ENCODE measurements around the gene ITGA8. TPM values are rescaled to one million over a fixed set of nuclear protein-coding genes. Genes with fewer than 3 reads are reported as not detected.

ITGA8 gene
- total and polyA plus RNA-seq, 2 of the 13 experiments (the other 11 are each of a cell fraction or from before 2014, with no cell fraction given): not detected

- no peak for FAIRE-seq
- POLR2A ChIA-PET: no interaction called here
- intact Hi-C loops (cut with micrococcal nuclease; ENCODE audit: unreplicated experiment) (loop anchor here (1.0 kb wide), 1 partner anchor 281 kb away; no protein-coding TSS in a partner anchor), in situ Hi-C loops (cut with HindIII; ENCODE audit: extremely low pct_ligation_motif_present, low pct_unique_long_range_greater_than_20kb) (no loop called here)
- H3K9me3 ChIP-seq (ENCODE audit: low read length): no peaks in the 10 kb centered on the region
- H3K36me3 ChIP-seq (replicated peaks in 1 of 2; ENCODE audit: control insufficient read depth in 1 of 2, insufficient read depth in 2 of 2, low read length in 2 of 2): no peaks in the 10 kb centered on the region
- no peak for DNase-seq (ENCODE audit: low spot score)
- no peak overlapping the region for H3K9ac ChIP-seq (ENCODE audit: insufficient read depth, low read depth, low read length)
- WGBS (ENCODE audit: low lambda C conversion rate): 22% methylated on average over 5 of the region's 5 CpGs
- no peak overlapping the region for H3K27ac ChIP-seq (ENCODE audit: extremely low read length, insufficient read depth, low read length)
- H3K79me2 ChIP-seq (ENCODE audit: insufficient read depth, low read length): no peaks in the 10 kb centered on the region
- H3K4me3 ChIP-seq (replicated peaks in 1 of 3; ENCODE audit: insufficient read depth in 1 of 3, low read depth in 2 of 3, low read length in 3 of 3): no peak overlapping the region
- no TSS peak for BruUV-seq (replicated peaks)
- peaks cover 0 to 22% of the 10 kb centered on the region in 2 experiments; a peak in 2 of 5 replicates for H3K27me3 ChIP-seq (ENCODE audit: control insufficient read depth in 1 of 2, insufficient read depth in 2 of 2, low read length in 2 of 2)
- H4K20me1 ChIP-seq (ENCODE audit: insufficient read depth, low read length): no peaks in the 10 kb centered on the region
- H3K4me2 ChIP-seq (ENCODE audit: low read depth, low read length): no peak overlapping the region
- CTCF ChIA-PET (ENCODE audit: low intra/inter-chr PET ratio, low total read pairs): interaction anchor here (0.8 to 1.1 kb wide), 2 partner anchors 282 to 288 kb away, joined by 3 to 5 read pairs; no protein-coding TSS in a partner anchor
- TF ChIP-seq, protein P1, sequence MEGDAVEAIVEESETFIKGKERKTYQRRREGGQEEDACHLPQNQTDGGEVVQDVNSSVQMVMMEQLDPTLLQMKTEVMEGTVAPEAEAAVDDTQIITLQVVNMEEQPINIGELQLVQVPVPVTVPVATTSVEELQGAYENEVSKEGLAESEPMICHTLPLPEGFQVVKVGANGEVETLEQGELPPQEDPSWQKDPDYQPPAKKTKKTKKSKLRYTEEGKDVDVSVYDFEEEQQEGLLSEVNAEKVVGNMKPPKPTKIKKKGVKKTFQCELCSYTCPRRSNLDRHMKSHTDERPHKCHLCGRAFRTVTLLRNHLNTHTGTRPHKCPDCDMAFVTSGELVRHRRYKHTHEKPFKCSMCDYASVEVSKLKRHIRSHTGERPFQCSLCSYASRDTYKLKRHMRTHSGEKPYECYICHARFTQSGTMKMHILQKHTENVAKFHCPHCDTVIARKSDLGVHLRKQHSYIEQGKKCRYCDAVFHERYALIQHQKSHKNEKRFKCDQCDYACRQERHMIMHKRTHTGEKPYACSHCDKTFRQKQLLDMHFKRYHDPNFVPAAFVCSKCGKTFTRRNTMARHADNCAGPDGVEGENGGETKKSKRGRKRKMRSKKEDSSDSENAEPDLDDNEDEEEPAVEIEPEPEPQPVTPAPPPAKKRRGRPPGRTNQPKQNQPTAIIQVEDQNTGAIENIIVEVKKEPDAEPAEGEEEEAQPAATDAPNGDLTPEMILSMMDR (CRISPR knock-in tag; IDR thresholded peaks at IDR 0.05): peak; percentile 52
- TF ChIP-seq ZNF501 (CRISPR knock-in tag; IDR thresholded peaks at IDR 0.05) (no peak), HES4 (CRISPR knock-in tag; IDR thresholded peaks at IDR 0.05; ENCODE audit: borderline replicate concordance) (no peak), STAG1 (CRISPR knock-in tag; IDR thresholded peaks at IDR 0.05) (peak; percentile 49), ZNF350 (CRISPR knock-in tag; IDR thresholded peaks at IDR 0.05; ENCODE audit: borderline replicate concordance, low read depth) (no peak), PHF8 (CRISPR knock-in tag; IDR thresholded peaks at IDR 0.05) (no peak)
- TF ChIP-seq, protein P2, sequence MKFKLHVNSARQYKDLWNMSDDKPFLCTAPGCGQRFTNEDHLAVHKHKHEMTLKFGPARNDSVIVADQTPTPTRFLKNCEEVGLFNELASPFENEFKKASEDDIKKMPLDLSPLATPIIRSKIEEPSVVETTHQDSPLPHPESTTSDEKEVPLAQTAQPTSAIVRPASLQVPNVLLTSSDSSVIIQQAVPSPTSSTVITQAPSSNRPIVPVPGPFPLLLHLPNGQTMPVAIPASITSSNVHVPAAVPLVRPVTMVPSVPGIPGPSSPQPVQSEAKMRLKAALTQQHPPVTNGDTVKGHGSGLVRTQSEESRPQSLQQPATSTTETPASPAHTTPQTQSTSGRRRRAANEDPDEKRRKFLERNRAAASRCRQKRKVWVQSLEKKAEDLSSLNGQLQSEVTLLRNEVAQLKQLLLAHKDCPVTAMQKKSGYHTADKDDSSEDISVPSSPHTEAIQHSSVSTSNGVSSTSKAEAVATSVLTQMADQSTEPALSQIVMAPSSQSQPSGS (CRISPR knock-in tag; IDR thresholded peaks at IDR 0.05): no peak
- peak; percentile 39; the same call in 1 of the 3 replicates for ATAC-seq
- no peaks in the 10 kb centered on the region for H3K4me1 ChIP-seq (ENCODE audit: insufficient read depth, low read length)
- H2AFZ ChIP-seq (ENCODE audit: low read length): no peak overlapping the region
Observed at GRCh38 chr10:15715619-15716227, 4.0 kb downstream of the ITGA8 start.

All from HepG2 (cell line).